ENCODE results near the gene FSIP1. TPM values are rescaled to one million over a fixed set of nuclear protein-coding genes. Genes with fewer than 3 reads are reported as not detected.

Gene FSIP1
- polyA plus RNA-seq, 2 of the 4 experiments (the other 2 are of a cell fraction) = 0.71 to 0.93 TPM

DNA sequence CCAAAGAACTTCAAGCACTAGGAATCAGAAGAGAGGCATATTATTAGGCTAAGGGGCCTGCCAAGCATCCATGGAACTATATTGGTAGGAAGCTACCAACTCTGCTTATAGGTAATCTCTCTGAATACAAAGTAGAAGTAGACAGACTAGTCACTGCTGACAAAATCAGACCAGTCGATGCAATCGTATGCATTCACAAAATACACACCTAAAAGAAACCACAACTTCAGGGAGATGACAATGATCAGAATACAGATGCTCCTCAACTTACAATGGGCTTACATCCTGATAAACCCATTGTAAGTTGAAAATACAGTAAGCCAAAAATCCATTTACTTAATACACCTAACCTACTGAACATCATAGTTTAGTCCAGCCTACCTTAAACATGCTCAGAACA is 94.7 kb downstream of the FSIP1 start:
- FAIRE-seq = no peak
- ATAC-seq = no peak
- POLR2A ChIA-PET = no interaction called here

DNA sequence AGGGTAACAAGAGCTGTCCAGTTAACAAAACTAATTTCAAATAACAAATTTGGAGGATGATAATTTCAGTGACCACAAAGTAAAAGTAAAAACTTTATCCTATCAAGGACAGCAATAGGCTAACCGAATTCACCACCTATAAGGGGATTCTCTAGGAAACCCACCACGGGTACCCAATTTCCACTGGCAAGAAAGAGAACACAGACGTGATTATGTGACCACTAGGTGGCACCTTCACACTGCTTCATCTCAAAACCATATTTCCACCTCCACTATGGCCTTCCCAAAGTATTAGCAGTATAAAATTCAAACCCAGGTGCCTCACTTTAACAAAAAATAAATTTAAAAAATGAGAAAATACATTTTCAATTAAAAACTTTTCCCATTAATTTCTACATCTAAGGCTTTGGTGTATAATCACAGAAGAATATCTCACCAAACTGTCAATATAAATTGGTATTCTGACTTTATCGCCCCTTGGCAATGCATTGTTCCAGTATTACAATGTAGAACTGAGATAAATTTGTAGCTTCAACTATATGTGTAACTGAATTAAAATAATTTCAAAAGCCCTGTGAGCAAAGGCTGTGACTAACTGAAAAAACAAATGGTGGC is 96.5 kb downstream of the FSIP1 start:
- ATAC-seq (peak in 1 of 2 experiments; percentile 72; a peak in 2 of 6 replicates), FAIRE-seq (no peak), DNase-seq (ENCODE audit: low read depth in 1 of 2, low spot score in 1 of 2) (peak; percentile 4 to 56)
- WGBS (ENCODE audit: missing lambda C conversion rate) = 23% methylated on average over 4 of the region's 4 CpGs
- ChIA-PET POLR2A (interaction anchor here (1.0 kb wide), 1 partner anchor 71 kb away, joined by 4 read pairs; no protein-coding TSS in a partner anchor), CTCF (interaction anchor here (0.7 to 3.2 kb wide), 24 partner anchors 9 to 981 kb away, joined by 3 to 63 read pairs (median 3); no protein-coding TSS in a partner anchor)
- H3K27ac ChIP-seq = no peak overlapping the region
- H3K4me1 ChIP-seq = no peaks in the 10 kb centered on the region
- H3K4me3 ChIP-seq = no peak overlapping the region
- H3K4me2 ChIP-seq = no peak overlapping the region
- TF ChIP-seq GATA3 (IDR thresholded peaks at IDR 0.05; ENCODE audit: borderline replicate concordance) = no peak
- no peak for TF ChIP-seq BCL3 (IDR thresholded peaks at IDR 0.05)
- TF ChIP-seq TP53 (CRISPR knock-in tag; IDR thresholded peaks at IDR 0.05) = no peak
- peak; percentile 87 for TF ChIP-seq SMC3 (IDR thresholded peaks at IDR 0.05)
- TF ChIP-seq HEYL (CRISPR knock-in tag; IDR thresholded peaks at IDR 0.05) = no peak
- no peak for TF ChIP-seq ATOH8 (CRISPR knock-in tag; IDR thresholded peaks at IDR 0.05; ENCODE audit: low read depth)
- TF ChIP-seq BHLHE40 (IDR thresholded peaks at IDR 0.05; ENCODE audit: low read depth, low read length) = no peak
- TF ChIP-seq ZC3H11A (IDR thresholded peaks at IDR 0.05) = no peak
- no peak for TF ChIP-seq HOXA7 (CRISPR knock-in tag; IDR thresholded peaks at IDR 0.05)
- TF ChIP-seq RNF2 (IDR thresholded peaks at IDR 0.05; ENCODE audit: borderline replicate concordance, low read depth) = no peak
- no peak for TF ChIP-seq HDAC2 (IDR thresholded peaks at IDR 0.05)
- TF ChIP-seq CTCF (IDR thresholded peaks at IDR 0.05) = peak; percentile 80
- no peak for TF ChIP-seq PHF8 (IDR thresholded peaks at IDR 0.05; ENCODE audit: borderline replicate concordance, low read depth)
- TF ChIP-seq ZSCAN20 (CRISPR knock-in tag; IDR thresholded peaks at IDR 0.05) = no peak
- TF ChIP-seq POLR2A (IDR thresholded peaks at IDR 0.05; ENCODE audit: low read length) = no peak
- peak; percentile 81 to 90 for TF ChIP-seq RAD21 (conservative IDR thresholded peaks at IDR 0.05 in 1 of 2, IDR thresholded peaks at IDR 0.05 in 1 of 2)
- no peaks in the 10 kb centered on the region for H3K9me3 ChIP-seq

More for the DNA sequence above, 94.7 kb downstream of the FSIP1 start:
- TF ChIP-seq CBX8 (IDR thresholded peaks at IDR 0.05) (no peak), CEBPB (IDR thresholded peaks at IDR 0.05) (no peak), EHF (CRISPR knock-in tag; IDR thresholded peaks at IDR 0.05) (no peak), BCL3 (IDR thresholded peaks at IDR 0.05) (no peak), KDM5A (IDR thresholded peaks at IDR 0.05) (no peak), HDAC2 (IDR thresholded peaks at IDR 0.05) (no peak), ATOH8 (CRISPR knock-in tag; IDR thresholded peaks at IDR 0.05; ENCODE audit: low read depth) (no peak), ZNF302 (CRISPR knock-in tag; IDR thresholded peaks at IDR 0.05) (no peak), ZC3H11A (IDR thresholded peaks at IDR 0.05) (no peak), MAFK (IDR thresholded peaks at IDR 0.05; ENCODE audit: partially characterized antibody) (no peak), CHD4 (IDR thresholded peaks at IDR 0.05; ENCODE audit: borderline replicate concordance) (no peak), RNF2 (IDR thresholded peaks at IDR 0.05; ENCODE audit: borderline replicate concordance, low read depth) (no peak), TP53 (CRISPR knock-in tag; IDR thresholded peaks at IDR 0.05) (no peak), HEYL (CRISPR knock-in tag; IDR thresholded peaks at IDR 0.05) (no peak), POLR2AphosphoS2 (conservative IDR thresholded peaks at IDR 0.05; ENCODE audit: low read length) (no peak)
- TF ChIP-seq, protein P1, sequence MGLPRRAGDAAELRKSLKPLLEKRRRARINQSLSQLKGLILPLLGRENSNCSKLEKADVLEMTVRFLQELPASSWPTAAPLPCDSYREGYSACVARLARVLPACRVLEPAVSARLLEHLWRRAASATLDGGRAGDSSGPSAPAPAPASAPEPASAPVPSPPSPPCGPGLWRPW (IDR thresholded peaks at IDR 0.05) = no peak
- H3K9me3 ChIP-seq = no peaks in the 10 kb centered on the region
- no peak for DNase-seq (ENCODE audit: low read depth in 1 of 2, low spot score in 1 of 2)
- H3K4me1 ChIP-seq = no peaks in the 10 kb centered on the region
- CTCF ChIA-PET = interaction anchor here (1.0 to 3.2 kb wide), 2 partner anchors 69 to 515 kb away, joined by 3 to 63 read pairs; no protein-coding TSS in a partner anchor
- H3K27ac ChIP-seq = no peak overlapping the region
- no peak overlapping the region for H3K4me3 ChIP-seq
- no peak overlapping the region for H3K4me2 ChIP-seq
- 84% methylated on average over 2 of the region's 2 CpGs for WGBS (ENCODE audit: missing lambda C conversion rate)
